ENCODE results near the gene MKX. TPM values are rescaled to one million over a fixed set of nuclear protein-coding genes. Genes with fewer than 3 reads are reported as not detected.

Gene MKX
- 1 to 10 TPM in 1 of 2 experiments, under 1 TPM in 1; 0.81 to 1.1 TPM for total RNA-seq

GRCh38 chr10:27745732-27746396 is at the start of gene MKX:
Gene MKX, minus strand, starts transcription at chr10:27745819. Its CDS starts 2,404 bp downstream, at chr10:27743415.
- peaks cover 56% of the 10 kb centered on the region for H3K27me3 Mint-ChIP-seq
- no peak for ATAC-seq
- peaks cover 34% of the 10 kb centered on the region for H3K4me1 Mint-ChIP-seq (ENCODE audit: low read depth)
- POLR2A ChIA-PET: interaction anchor here (0.8 to 0.9 kb wide), 2 partner anchors 19 to 167 kb away, joined by 3 read pairs; no protein-coding TSS in a partner anchor
- CTCF ChIA-PET: interaction anchor here (1.3 kb wide), 1 partner anchor 636 kb away, joined by 3 read pairs; no protein-coding TSS in a partner anchor
- no peaks in the 10 kb centered on the region for H3K36me3 Mint-ChIP-seq (ENCODE audit: low read depth)
- TF ChIP-seq CTCF (IDR thresholded peaks at IDR 0.05): no peak
- H3K9me3 Mint-ChIP-seq: no peaks in the 10 kb centered on the region
- H3K27ac Mint-ChIP-seq: no peak within 1 kb of the TSS
- H3K4me3 Mint-ChIP-seq: peak within 1 kb of the TSS; percentile 78
- intact Hi-C loops (cut with micrococcal nuclease): loop anchor here (10.0 kb wide), 2 partner anchors 499 to 639 kb away; no protein-coding TSS in a partner anchor
- peak; percentile 53 for DNase-seq

GRCh38 chr10:27794157-27794556 is 48.5 kb upstream of the MKX start:
- Mint-ChIP-seq H3K4me3 (no peak overlapping the region), H3K4me1 (ENCODE audit: low read depth) (no peaks in the 10 kb centered on the region), H3K36me3 (ENCODE audit: low read depth) (no peaks in the 10 kb centered on the region), H3K27me3 (peaks cover 17% of the 10 kb centered on the region), H3K27ac (no peak overlapping the region), H3K9me3 (peaks cover 2% of the 10 kb centered on the region)
- DNase-seq (peak; percentile 11), ATAC-seq (no peak)
- intact Hi-C loops (cut with micrococcal nuclease): no loop called here
- no peak for TF ChIP-seq CTCF (IDR thresholded peaks at IDR 0.05)
- CTCF ChIA-PET: interaction anchor here (1.2 kb wide), 1 partner anchor 52 kb away, joined by 3 read pairs; no protein-coding TSS in a partner anchor
- POLR2A ChIA-PET: interaction anchor here (0.6 kb wide), 1 partner anchor 52 kb away, joined by 3 read pairs; no protein-coding TSS in a partner anchor

GRCh38 chr10:27792216-27792615 is 46.6 kb upstream of the MKX start:
- ATAC-seq: no peak
- POLR2A ChIA-PET: no interaction called here

GRCh38 chr10:27784272-27784671 is 38.7 kb upstream of the MKX start:
- H3K27ac Mint-ChIP-seq: no peak overlapping the region
- no peaks in the 10 kb centered on the region for H3K36me3 Mint-ChIP-seq (ENCODE audit: low read depth)
- DNase-seq (no peak), ATAC-seq (no peak)
- intact Hi-C loops (cut with micrococcal nuclease): loop anchor here (10.0 kb wide), 1 partner anchor 461 kb away; no protein-coding TSS in a partner anchor
- H3K9me3 Mint-ChIP-seq: peaks cover 4% of the 10 kb centered on the region
- ChIA-PET CTCF (interaction anchor here (0.6 to 1.6 kb wide), 13 partner anchors 12 to 610 kb away, joined by 3 to 18 read pairs (median 3); partner anchors contain the start of gene MPP7), POLR2A (no interaction called here)
- peaks cover 15% of the 10 kb centered on the region for H3K27me3 Mint-ChIP-seq
- H3K4me3 Mint-ChIP-seq: no peak overlapping the region
- H3K4me1 Mint-ChIP-seq (ENCODE audit: low read depth): no peaks in the 10 kb centered on the region
- no peak for TF ChIP-seq CTCF (IDR thresholded peaks at IDR 0.05)

More at GRCh38 chr10:27792216-27792615, 46.6 kb upstream of the MKX start:
- Mint-ChIP-seq H3K27me3 (peaks cover 14% of the 10 kb centered on the region), H3K27ac (no peak overlapping the region), H3K4me3 (no peak overlapping the region), H3K4me1 (ENCODE audit: low read depth) (no peaks in the 10 kb centered on the region), H3K9me3 (peaks cover 2% of the 10 kb centered on the region), H3K36me3 (ENCODE audit: low read depth) (no peaks in the 10 kb centered on the region)
- DNase-seq: no peak
- intact Hi-C loops (cut with micrococcal nuclease): no loop called here
- CTCF ChIA-PET: interaction anchor here (1.0 kb wide), 1 partner anchor 449 kb away, joined by 3 read pairs; no protein-coding TSS in a partner anchor
- TF ChIP-seq CTCF (IDR thresholded peaks at IDR 0.05): no peak

GRCh38 chr10:27783660-27784059 is 38.0 kb upstream of the MKX start:
- POLR2A ChIA-PET: no interaction called here
- H3K27me3 Mint-ChIP-seq: peaks cover 16% of the 10 kb centered on the region
- H3K9me3 Mint-ChIP-seq: peaks cover 4% of the 10 kb centered on the region
- no peaks in the 10 kb centered on the region for H3K36me3 Mint-ChIP-seq (ENCODE audit: low read depth)
- H3K4me3 Mint-ChIP-seq: no peak overlapping the region
- intact Hi-C loops (cut with micrococcal nuclease): loop anchor here (10.0 kb wide), 1 partner anchor 461 kb away; no protein-coding TSS in a partner anchor
- peak; percentile 46 for TF ChIP-seq CTCF (IDR thresholded peaks at IDR 0.05)
- ATAC-seq (peak; percentile 95), DNase-seq (peak; percentile 71)
- H3K27ac Mint-ChIP-seq: no peak overlapping the region
- no peaks in the 10 kb centered on the region for H3K4me1 Mint-ChIP-seq (ENCODE audit: low read depth)
- CTCF ChIA-PET: interaction anchor here (0.6 to 1.6 kb wide), 13 partner anchors 12 to 610 kb away, joined by 3 to 18 read pairs (median 3); partner anchors contain the start of gene MPP7

All from activated CD8-positive, alpha-beta T cell treated with anti-CD3 and anti-CD28 coated beads for 36 hours (primary cell).